GM12873 (cell line): ENCODE data around the gene LHFPL3.

ENCODE experiments used
- TF ChIP-seq, protein P1 (sequence below): IDR thresholded peaks from 2 replicates; pipeline ENCODE4 v1.5.1; 2012; ENCODE audit warnings: low read depth, mild to moderate bottlenecking, moderate library complexity, low read length, control low read depth; ENCODE audit not compliant: insufficient read depth; ENCODE audit errors: missing control alignments

Gene LHFPL3

DNA sequence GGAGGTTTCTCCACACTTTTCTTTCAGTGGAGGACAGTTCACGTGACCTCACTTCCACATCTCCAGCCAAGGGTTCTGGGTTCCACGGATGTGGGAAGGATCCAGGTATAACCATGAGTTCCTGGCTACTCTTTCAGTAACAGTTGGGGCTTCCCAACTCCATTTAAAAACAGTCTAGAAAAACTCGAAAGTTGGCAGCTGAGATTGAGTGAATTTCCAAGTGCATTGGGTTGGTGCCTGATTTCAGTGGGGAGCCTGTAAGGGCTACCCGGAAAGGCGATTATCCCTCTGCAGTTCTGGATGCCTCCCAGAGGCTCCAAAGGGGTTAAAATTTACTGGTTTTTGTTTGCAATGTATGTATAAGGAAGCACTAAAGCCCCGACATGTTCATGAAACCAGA, 24.3 kb downstream of the LHFPL3 start:
- TF ChIP-seq, protein P1, sequence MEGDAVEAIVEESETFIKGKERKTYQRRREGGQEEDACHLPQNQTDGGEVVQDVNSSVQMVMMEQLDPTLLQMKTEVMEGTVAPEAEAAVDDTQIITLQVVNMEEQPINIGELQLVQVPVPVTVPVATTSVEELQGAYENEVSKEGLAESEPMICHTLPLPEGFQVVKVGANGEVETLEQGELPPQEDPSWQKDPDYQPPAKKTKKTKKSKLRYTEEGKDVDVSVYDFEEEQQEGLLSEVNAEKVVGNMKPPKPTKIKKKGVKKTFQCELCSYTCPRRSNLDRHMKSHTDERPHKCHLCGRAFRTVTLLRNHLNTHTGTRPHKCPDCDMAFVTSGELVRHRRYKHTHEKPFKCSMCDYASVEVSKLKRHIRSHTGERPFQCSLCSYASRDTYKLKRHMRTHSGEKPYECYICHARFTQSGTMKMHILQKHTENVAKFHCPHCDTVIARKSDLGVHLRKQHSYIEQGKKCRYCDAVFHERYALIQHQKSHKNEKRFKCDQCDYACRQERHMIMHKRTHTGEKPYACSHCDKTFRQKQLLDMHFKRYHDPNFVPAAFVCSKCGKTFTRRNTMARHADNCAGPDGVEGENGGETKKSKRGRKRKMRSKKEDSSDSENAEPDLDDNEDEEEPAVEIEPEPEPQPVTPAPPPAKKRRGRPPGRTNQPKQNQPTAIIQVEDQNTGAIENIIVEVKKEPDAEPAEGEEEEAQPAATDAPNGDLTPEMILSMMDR: no peak

DNA sequence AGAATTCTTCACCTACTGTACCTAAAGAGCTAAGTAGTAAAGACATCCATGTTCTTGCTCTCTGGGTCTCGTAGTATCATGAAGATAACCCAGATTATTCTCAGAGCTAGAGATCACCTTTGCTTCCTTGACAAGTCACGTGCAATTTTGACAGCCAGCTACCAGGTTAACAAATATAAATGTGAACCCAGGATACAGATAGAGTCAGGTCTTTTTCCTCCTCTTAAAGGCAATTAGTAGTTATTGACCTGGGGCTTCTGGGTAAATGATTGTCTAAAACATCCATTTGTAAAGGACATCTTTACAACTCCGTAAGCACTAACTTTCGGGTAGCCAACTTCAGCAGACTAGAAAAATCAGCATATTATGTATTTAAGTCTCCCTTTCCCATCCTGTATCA, 28.8 kb downstream of the LHFPL3 start:
- TF ChIP-seq, protein P1: no peak

DNA sequence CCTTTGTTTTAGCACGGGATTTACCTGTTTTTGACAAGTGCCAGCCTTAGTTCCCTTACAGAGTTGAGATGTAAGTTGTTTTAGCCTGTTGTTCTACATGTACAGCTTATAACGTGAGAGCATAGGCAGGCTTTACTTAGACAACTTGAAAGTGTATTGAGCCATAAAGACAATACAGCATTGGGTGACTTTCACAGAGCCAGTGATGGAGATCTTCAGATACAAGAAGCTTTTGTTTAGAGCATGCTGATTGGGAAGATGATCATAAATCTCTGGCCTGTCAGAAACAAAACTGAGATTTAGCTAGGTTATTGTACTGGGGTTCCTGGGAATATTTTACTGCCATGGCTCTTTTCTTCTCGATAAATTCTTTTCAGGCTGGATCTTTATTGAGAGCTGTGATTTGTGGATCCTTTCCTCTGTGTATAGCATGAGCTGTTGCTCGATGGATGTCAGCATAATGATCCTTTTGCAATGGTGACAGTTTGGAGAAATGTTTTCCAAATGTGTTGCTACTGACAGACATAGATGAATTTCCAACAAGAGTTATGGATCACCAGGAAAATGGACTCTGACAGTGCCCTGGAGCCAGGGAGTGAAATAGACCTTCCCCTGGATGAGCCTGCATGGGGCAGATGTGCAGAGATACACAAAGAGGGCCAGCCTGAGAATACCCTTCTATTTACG, 30.2 kb downstream of the LHFPL3 start:
- TF ChIP-seq, protein P1: no peak

DNA sequence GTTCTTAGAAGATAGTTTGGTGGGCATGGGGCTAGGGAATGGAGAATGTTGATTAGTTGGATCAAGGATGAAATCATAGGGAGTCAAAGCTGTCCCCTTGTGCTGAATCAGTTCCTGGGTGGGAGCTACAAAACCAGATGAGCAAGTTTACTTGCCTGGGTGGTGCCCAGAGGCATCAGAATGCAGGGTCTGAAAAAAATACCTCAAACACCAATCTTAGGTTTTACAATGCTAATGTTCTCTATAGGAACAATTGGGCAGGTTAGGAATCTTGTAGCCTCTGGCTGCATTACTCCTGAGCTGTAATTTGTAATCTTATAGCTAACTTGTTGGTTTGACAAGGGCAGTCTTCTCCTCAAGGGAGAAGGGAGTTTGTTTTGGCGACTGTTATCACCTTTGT, 34.4 kb downstream of the LHFPL3 start:
- TF ChIP-seq, protein P1: no peak

DNA sequence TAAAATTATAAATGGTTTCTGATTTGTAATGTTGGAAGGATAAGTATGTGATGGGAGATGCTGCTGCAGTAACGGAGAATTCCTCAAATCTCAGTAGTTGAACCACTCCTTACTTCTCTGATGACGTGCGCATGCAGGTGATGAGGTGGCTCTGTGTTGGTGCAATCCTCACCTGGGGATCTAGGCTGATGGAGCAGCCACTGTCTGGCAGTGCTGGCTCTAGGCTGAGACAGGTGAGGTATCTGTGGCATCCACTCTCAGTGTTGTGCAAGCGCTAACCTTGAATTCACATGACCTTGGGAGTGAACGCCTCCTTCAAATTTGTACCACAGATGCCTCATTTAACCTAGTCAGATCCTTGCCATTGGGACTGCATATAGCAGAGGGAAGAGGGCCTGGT, 35.0 kb downstream of the LHFPL3 start:
- TF ChIP-seq, protein P1: no peak

DNA sequence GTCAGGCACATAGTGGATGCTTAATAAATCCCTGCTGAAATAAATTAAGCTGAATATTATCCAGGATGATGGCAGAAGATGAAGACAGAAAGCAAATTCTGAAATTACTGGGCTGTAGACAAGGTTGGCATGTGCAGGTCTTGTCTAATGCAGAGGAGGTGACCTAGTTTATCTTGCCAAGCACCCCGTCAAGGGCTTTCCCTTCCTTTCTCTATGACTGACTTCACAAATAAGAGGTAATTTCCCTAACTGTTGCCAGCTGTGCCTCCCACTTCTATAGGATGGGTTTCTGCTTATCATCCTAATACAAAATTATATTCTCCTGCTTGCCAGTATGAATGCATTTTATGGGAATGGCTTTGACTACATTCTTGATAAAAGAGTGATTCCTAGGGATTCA, 38.0 kb downstream of the LHFPL3 start:
- TF ChIP-seq, protein P1: no peak

DNA sequence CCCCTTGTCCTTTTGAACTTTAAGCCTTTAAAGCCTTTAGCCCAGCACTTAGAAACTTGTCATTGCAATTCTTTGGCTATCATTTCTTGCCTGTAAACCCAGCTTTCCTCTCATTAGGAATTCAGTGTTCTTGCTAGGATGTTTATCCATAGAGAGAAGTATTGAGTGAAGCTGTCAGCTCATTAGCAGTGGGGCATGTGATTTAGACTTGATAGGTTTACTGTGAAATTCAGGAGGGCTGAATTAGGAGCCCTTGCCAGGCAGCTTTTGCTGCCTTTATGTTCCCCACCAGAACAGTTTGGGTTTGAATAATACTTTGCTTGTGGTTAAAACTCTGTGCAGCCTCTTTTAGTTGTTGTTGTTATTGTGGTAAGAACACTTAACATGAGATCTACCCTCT, 39.5 kb downstream of the LHFPL3 start:
- TF ChIP-seq, protein P1: no peak
